NCI-H2227 treated with DMSO at 0.1 percent for 48 hours (cell line): ENCODE results near the gene OTC.

ENCODE experiments used
- DNase-seq: peaks from one replicate; lab custom pipeline; 2025; lab: John Stamatoyannopoulos, UW

Gene OTC

DNA sequence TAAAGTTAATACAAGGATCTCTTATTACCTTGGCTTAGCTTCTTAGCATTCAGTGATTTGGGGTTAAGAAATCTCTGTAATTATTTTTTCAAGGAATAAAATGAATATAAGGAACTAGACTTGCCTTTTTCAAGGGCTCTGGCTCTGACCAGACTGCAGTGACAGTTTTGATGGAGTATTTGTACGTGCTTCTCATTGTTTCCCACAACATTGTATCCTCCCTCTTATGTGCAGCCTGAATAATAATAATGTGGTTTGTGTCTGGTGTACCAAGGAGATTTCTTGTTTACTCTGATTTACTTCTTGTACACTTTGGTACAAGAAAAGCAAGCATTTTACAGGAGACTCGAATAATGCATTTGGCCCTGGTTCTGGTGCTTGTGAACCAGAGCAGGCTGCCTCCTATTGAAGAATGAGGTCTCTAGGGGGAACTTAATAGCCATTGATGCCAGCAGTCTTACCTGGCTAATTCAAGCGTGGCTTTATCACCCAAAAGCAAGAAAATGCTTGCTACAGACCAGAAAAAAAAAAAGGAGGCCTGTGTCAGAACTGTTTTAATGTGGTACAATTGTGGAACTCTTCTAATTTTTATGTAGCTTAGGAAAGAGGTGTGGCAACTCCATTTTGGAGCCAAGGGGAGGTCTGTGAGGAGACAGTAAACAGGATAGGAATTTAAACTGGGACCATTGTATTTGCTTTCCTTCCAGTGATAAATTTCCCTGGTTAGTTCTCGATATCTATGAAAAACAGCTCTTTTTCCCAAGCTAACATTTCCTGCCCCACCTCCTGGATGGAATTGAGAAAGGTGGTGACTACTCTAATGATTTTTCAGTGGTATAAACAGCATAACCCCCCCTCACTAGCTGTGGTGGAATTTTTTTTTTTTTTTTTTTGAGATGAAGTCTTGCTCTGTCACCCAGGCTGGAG, 5.6 kb downstream of the OTC start:
- DNase-seq, result peak; percentile 4

DNA sequence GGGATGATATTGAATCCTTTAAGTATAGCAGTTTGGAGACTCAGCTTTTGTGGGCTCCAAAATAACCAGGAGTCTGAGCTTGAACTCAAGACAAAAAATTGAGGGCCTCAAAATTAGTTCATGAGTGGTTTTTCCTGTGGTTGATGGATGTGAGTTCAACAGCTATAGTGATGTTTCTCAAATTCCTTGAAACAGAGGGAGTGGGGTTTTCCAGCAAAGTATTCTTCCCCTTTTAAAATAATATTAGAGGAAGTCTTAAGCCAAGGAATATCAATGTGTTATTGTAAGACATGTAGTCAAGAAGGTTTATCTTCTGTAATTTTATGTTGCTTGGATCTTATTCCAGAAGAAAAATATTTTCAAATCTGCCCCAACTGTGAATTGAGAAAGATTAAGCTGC, 10.6 kb downstream of the OTC start:
- DNase-seq, result no peak

DNA sequence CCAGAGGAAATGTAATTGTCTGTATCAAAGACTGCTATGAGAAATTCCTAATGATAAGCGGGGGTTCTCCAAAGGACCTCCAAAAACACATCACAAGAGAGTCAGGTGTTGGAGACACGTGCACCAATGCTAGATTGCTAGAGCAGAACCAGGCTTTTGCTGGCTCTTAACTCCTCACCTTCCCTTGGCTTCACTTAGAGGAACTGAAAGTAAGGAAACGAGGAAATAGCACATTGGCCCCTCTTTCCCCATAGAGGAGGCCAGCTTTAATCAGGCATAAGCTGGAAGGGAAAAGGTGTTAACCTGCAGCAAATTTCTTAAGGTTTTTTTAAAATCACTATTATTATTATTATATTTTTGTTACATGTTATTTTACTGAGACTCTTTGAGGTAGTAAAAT, 13.6 kb downstream of the OTC start:
- DNase-seq, result no peak

DNA sequence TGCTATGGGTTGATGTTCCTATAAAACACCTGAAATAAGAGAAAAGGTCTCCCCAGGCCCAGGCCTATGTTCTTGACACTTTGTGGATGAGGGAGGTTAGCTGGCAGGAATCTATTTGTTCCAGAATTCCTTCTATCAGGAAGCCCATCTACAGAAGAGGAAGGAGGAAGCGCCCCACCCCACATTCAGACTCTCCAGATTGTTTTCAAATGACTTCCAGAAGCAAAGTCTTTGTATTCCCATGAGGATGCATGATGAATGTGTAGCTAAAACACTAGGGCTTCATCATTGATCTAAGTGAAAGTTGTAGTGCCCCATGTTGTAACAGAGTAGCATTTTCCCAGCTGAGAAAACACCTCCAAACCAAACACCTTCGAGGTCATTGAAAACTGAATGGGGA, 16.4 kb downstream of the OTC start:
- DNase-seq, result no peak

DNA sequence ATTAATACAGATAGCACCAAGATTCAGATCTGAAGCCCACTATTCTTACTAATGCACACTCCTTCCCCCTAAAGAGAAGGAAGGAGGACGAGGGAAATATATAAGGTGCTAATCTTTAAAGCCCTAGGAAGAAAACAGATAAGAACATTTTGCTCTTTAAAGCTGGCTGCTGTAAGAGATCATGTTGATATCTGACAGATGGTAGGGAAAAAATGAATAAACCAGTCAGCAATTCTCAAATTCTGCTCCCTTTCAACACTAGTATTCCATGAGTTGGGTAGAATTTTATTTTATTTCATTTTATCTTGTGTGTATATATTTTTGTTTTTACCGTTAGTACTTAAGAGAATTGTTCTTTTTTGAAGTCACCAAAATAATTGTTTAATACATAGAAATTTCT, 19.2 kb downstream of the OTC start:
- DNase-seq, result no peak

DNA sequence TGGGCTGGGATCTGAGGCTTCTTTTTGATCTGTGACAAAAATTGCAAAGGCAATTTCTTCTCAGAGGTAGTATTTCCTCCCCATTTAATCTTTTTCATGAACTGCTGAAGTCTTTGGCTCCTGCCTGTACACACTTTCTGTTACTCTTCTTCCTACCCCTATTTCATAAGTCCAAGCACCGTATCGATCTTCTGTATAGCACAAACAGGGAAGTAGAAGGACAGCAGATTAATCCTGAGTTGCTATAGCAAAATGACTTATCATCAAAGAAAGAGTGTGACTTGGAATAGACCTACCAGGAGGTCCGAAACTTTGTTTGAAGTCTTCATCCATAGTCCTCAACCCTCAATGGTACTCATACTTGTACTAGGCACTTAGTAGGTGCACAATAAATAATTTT, 22.0 kb downstream of the OTC start:
- DNase-seq, result no peak

DNA sequence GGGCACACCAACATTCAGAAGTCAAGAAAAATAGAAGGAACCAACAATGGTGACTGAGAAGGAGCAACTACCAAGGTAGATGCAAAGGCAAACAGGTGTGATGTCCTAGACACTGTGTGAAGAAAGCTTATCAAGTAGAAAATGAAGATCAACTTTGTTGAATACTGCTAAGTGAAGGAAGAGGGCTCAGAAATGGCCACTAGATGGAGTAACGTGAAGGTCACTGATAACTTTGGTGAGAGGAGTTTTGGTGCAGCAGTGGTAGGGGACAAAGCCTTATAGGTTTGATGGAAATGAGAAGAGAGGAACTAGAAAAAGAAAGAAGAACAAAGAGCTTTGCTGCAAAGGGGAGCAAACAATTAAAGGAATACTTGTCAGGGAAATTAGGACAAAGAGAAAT, 23.5 kb downstream of the OTC start:
- DNase-seq, result peak; percentile 31

DNA sequence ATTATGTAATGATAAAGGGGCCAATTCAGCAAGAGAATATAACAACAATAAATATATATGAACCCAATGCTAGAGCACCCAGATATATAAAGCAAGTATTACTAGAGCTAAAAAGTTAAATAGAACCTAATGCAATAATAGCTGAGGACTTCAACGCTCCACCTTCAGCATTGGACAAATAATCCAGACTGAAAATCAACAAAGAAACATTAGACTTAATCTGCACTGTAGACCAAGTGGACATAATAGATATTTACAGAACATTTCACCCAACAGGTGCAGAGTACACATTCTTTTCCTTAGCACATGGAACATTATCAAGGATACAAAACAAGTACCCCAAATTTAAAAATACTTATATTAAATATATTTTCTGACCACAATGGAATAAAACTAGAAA, 24.3 kb downstream of the OTC start:
- DNase-seq, result no peak

DNA sequence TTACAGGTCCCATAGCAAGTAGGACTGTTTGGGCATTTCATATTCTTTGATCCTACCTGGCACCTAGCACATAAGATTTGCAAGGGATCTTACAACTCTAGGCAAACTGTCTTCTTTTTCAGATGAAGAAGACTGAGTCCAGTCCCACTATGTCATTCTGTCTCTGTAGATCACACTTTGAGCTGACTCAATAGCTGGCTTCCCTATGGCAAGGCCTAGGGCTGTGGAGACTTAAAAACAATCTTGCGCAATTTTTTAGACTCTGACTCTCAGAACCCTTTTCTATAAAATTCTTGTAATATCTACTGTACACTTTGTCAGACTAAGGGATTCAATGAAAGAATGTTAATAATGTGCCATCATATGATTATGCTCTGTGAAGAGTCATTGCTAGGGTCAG, 26.7 kb downstream of the OTC start:
- no peak for DNase-seq

DNA sequence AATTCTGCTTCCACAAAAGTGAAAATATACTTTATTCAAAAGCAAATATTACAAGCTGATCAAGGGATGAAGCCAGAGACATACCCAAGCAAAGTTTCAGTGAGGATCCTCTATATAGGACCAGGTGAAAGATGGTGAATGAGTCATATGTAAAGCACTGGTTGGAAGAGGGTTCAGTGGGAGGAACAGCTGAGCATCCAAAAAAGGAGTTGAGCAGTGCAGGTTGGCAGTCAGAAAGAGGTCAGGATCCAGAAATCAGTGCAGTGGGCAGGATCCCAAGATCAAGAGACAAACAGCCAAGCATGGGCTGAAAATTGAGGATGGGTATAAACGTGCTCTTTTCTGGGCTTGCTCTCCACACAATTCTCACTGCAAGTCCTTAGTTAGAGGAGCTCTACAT, 30.3 kb downstream of the OTC start:
- no peak for DNase-seq

DNA sequence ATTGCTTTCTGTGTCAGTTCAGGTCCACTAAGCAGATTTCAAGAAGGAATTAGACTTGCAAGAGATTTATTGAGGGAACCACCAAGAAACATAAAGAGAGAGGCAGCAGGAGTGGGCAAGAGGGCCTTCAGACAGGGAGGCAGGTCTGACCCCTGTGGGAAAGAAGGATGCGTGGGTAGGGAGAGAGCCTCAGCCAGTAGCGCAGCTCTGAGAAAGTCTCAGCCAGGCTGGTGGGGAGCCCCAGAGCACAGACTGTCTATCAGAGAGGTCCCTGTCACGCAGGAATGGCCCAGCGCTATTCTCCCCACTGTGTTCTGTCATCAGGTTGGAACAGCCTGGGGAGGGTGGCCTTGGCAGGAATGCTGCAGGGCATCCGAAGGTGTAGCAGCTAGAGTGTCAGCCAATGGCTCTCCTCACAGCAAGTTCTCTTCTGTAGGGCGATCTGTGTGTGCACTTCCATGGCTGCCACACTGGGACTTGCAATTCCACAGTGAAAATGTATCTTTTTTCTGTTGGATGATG, 48.0 kb downstream of the OTC start:
- no peak for DNase-seq

DNA sequence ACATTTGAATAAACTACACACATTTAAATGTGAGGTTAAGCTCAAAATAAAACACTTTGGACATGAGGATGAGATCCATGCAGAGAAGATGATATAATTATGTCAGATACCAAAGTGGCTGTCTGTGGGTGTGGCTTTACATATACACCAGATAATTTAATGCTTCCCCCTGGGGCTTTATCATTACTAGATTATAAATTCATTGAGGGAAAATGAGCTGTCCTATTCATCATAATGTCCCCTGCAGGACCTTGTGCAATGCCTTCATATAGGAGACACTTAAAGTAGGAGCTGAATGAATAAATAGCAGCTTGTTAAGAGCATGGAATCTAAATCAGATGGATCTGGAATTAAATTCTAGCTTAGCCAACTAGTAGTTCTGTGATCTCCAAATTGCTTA, 49.7 kb downstream of the OTC start:
- no peak for DNase-seq

DNA sequence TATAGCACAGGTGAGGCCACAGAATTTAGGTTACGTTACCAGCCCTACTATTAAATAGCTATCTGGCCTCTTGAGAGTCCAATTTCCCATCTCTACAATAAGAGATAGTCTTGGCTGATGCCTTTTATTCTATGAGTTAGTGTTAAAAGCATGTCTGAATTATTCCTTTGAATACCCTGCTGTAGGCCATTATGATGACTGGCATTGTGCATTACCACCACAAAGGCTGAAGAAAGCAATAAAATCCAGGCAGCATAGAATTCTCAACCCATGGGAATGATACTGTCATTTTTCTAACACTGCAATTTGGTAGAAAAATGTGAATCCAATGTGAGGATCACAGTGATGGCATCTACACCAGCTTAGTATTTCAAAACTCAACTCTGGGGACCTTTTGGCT, 51.4 kb downstream of the OTC start:
- peak; percentile 84 for DNase-seq

DNA sequence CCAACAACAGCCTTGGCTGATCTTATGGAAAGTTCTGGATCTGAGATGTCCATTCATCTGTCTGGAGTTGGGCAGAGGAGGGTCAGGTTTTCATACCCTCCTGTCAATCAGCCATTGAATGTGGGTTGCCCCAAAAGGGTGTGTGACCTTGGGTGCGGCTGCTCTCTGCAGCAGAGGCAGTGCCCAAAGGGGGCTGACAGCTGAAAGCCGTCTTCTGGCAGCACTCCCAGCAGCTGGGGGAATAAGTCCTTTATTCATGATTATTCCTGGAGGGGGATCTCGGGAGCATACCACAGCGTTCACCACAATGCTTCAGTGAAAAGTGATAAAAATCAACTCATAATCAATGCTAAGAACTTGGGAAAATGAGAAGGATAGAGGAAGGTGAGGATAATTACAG, 54.7 kb downstream of the OTC start:
- no peak for DNase-seq

DNA sequence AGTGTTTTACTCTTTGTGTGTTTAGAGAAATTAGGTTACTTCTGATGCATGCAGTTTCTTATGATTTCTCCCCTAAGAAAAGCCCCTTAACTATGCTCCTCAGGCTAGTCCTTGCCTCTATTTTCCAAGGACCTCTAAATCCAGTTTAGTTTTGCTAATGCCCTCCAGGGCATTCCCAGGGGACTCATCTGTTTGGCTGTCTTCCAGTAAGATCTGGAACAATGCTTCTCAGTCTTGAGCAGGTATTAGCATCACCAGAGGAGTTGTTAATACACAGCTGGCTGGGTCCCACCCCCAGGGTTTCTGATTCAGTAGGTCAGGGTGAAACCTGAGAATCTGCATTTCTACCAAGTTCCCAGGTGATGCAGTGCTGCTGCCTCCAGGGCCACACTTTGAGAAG, 56.9 kb downstream of the OTC start:
- no peak for DNase-seq

DNA sequence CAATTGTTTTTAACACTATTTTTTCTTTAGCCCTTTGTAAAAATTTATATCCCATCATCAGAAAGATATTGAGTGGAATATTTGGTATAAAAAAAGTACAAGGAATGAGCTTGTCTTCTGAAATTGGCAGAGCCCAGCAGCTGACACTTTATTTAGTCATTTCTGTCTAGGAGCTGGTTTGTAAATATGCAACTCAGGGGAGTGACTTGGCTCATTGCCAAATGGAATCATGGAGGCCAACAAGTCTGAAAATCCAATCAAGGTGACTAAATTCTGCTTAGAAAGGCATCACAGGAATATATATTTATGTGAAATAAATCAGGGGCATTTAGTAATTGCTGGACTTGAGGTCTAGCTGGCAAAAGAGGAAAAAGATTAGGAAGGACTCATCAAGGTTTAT, 74.4 kb downstream of the OTC start:
- DNase-seq, result no peak

DNA sequence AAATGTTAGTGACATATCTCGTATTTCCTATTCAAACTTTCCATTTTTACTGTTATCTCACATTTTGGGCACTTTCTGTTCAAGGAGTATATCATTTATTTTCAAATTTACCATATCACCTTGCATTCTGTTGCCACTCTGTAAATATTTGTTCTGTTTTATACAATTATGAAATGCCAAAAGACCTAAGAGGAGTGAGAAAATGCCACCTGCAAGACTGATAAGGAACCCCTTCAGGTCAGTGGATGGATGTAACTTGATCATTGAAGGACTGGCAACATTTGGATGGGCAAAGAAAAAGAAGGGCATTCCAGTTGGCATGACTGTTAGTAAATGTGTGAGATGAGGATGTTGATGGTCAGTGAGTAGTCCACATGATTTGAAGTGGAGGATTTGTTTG, 79.1 kb downstream of the OTC start:
- DNase-seq, result no peak

DNA sequence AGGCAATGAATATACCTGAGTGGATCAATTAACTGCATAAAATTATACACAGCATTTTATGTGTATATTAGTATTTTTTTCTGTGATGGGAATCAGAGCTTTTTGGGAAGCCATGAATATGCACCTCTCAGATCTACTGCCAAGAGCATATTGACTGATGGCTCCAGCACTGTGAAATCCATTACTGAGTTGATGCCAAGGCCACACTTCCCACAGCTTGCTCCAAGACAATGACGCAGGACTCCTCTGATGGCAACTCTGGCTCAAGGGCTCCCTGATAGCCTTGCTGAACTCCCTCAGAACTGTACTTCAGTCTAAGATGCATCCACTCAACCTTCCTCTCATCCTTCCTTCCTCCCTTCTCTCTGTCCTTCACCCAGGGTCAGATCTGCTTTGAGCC, 82.7 kb downstream of the OTC start:
- DNase-seq, result no peak

DNA sequence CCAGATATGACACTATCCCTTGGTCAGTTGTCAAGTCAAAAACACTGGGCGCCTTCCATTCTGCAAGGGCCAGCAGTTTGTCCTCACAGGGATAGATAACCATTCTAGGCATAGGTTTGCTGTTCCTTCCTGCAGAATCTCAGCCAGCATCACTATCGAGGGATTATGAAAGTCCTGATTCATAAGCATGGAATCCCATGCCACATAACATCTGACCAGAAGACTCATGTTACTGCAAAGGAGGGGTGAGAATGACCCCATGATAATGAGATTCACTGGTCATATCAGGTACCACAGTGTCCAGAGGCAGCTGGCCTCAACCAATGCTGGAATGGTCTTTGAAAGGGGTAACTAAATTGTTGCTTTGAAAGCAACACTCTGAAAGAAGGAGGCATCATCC, 84.7 kb downstream of the OTC start:
- DNase-seq, result no peak

DNA sequence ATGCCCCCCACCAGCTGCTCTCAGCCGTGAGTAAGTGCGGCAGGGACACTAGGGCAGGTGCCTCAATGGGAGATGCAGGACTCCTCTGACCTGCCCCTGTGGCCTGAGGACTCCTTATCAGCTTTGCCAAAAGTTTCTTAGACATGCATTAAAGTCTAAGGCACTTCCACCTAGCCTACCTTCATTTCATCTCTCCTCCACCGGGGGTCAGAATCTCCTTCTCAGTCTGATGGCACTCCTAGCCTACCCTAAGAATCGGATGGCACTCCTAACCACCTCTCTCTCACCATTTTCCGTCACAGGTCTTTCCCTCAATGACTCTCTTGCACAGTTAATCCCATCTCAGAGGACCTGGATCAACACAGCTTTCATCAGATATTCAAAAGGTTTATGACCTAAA, 85.9 kb downstream of the OTC start:
- no peak for DNase-seq

DNA sequence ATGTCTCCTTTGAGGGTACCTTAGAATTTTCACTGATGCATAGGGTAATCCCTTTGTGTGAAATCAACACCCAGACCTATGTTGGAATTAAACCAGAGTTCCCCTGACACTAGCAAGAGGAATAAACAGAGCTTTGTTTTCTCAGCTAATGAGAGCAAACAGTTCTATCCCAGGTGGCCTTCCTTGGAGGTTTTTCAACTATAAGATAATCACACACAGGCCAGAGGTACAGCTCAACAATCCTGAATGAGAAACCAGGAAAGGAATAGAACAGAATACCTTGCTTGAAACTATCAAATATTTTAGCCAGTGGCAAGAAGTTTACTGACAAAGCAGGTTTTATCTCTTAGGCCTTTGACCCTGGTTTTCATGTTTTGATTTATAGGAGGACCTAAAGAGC, 100.2 kb downstream of the OTC start:
- DNase-seq, result no peak

DNA sequence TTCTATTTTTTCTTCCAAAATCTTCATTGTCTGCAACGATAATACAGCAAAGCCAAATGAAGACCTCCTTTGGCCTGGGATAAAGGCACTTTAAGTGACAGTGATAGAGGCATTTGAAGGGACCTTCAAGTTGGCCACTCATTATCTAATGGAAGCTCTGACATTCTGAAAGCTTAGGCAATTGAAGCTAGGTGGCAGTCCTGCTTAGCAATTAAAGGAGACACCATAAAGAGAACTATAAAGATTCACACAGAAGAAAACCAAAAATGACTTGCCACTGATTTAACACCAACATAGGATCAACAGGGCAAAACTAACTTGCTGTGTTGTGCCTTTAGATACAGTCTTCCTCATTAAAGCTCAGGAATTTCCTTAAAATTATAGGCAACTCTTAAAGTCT, 105.7 kb downstream of the OTC start:
- DNase-seq, result peak; percentile 9

DNA sequence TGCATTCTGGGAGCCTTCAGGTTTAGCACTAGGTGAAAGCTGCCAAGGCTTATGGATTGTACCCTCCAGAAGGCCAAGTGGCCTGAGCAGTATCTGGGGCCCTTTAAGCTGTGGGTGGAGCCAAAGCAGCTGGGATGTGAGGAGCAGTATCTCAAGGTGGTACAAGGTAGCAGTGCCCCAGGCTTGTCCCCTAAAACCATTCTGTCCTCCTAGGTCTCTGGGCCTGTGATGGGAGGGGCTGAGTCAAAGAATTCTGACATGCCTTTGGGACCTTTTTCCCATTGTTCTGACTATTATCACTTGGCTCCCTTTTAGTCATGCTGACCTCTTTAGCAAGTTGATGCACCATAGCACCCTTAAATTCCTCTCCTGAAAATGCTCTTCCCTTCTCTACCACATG, 109.9 kb downstream of the OTC start:
- no peak for DNase-seq

DNA sequence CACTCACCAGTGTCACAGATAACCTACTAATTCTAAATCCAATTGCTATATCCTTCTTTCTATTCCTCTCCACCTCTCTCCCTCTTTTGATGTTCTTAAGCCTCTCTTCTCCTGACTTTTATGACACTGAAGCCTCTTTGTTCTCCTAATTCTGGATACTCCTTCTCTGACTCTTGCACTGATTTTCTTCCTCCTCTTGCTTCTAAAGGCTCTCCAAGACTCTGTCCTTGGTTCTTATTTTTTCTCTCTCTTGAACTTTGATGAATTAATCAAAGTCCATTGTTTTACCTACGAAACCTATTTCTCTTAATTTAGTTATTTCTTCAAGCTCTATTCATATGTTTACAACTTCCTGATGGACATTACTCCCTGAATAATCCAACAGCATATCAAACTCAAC, 113.3 kb downstream of the OTC start:
- DNase-seq, result no peak
